ENCODE measurements around the gene GAGE10. TPM values are rescaled to one million over a fixed set of nuclear protein-coding genes. Genes with fewer than 3 reads are reported as not detected.
"Not testable (repeated sequence)": the region's sequence is repeated elsewhere in the genome, so short reads cannot be mapped to it uniquely, and the experiment has no call there.

The GAGE10 gene
- total RNA-seq, 2 donors from 2014 or later: not detected

- TF ChIP-seq POLR2AphosphoS5 (IDR thresholded peaks at IDR 0.05) (no peak), CTCF (IDR thresholded peaks at IDR 0.05) (no peak), POLR2A (IDR thresholded peaks at IDR 0.05) (no peak)
- no peaks in the 10 kb centered on the region for H3K4me1 ChIP-seq (replicated peaks)
- intact Hi-C loops (cut with DNase I): no loop called here
- peak overlapping the region in 1 of 2 donors; percentile 13 for H3K4me3 ChIP-seq
- H3K27me3 ChIP-seq (replicated peaks; ENCODE audit: insufficient read depth): no peaks in the 10 kb centered on the region
- WGBS: 4% methylated on average over 8 of the region's 8 CpGs
- peak overlapping the region; percentile 63 to 78 for H3K27ac ChIP-seq
- H3K36me3 ChIP-seq: no peaks in the 10 kb centered on the region
- no peaks in the 10 kb centered on the region for H3K9me3 ChIP-seq
- DNase-seq (ENCODE audit: low spot score): peak; percentile 5
These were observed 6.0 kb downstream of the GAGE10 start for GRCh38 chrX:49309401-49309981.

GRCh38 chrX:49310371-49310770 is 6.9 kb downstream of the GAGE10 start:
- H3K27ac ChIP-seq: peak overlapping the region in 1 of 2 donors; percentile 78
- H3K4me1 ChIP-seq (replicated peaks): no peaks in the 10 kb centered on the region
- DNase-seq (ENCODE audit: low spot score): no peak
- H3K36me3 ChIP-seq: no peaks in the 10 kb centered on the region
- H3K9me3 ChIP-seq: no peaks in the 10 kb centered on the region
- intact Hi-C loops (cut with DNase I): no loop called here
- 59% methylated on average over 18 of the region's 18 CpGs for WGBS
- H3K4me3 ChIP-seq: no peak overlapping the region
- TF ChIP-seq CTCF (IDR thresholded peaks at IDR 0.05) (no peak), POLR2A (IDR thresholded peaks at IDR 0.05) (no peak), POLR2AphosphoS5 (IDR thresholded peaks at IDR 0.05) (no peak)
- H3K27me3 ChIP-seq (replicated peaks; ENCODE audit: insufficient read depth): no peaks in the 10 kb centered on the region

GRCh38 chrX:49312176-49312575 is 8.7 kb downstream of the GAGE10 start:
- DNase-seq (ENCODE audit: low spot score): no peak
- Histone ChIP-seq H3K4me3 (no peak overlapping the region), H3K4me1 (replicated peaks) (no peaks in the 10 kb centered on the region), H3K27ac (no peak overlapping the region), H3K27me3 (replicated peaks; ENCODE audit: insufficient read depth) (no peaks in the 10 kb centered on the region), H3K36me3 (no peaks in the 10 kb centered on the region), H3K9me3 (no peaks in the 10 kb centered on the region)
- 100% methylated on average over 2 of the region's 2 CpGs for WGBS
- intact Hi-C loops (cut with DNase I): no loop called here
- TF ChIP-seq CTCF (IDR thresholded peaks at IDR 0.05): no peak
- no peak for TF ChIP-seq POLR2A (IDR thresholded peaks at IDR 0.05)
- TF ChIP-seq POLR2AphosphoS5 (IDR thresholded peaks at IDR 0.05): no peak

- Histone ChIP-seq H3K27me3 (replicated peaks; ENCODE audit: insufficient read depth) (no peaks in the 10 kb centered on the region), H3K4me3 (no peak overlapping the region), H3K27ac (no peak overlapping the region), H3K9me3 (no peaks in the 10 kb centered on the region), H3K36me3 (no peaks in the 10 kb centered on the region), H3K4me1 (replicated peaks) (no peaks in the 10 kb centered on the region)
- intact Hi-C loops (cut with DNase I): no loop called here
- no peak for DNase-seq (ENCODE audit: low spot score)
- 51% methylated on average over 4 of the region's 4 CpGs for WGBS
- TF ChIP-seq POLR2AphosphoS5 (IDR thresholded peaks at IDR 0.05) (no peak), POLR2A (IDR thresholded peaks at IDR 0.05) (no peak), CTCF (IDR thresholded peaks at IDR 0.05) (no peak)
These were observed 12.6 kb downstream of the GAGE10 start for GRCh38 chrX:49316085-49316484.

GRCh38 chrX:49321737-49322136 is 18.3 kb downstream of the GAGE10 start, which contains the start of gene GAGE12J:
GAGE12J (plus strand) TSS chrX:49322037; CDS start chrX:49323194, 1,157 bp downstream.
- DNase-seq (ENCODE audit: low spot score); H3K4me1 ChIP-seq (replicated peaks); H3K4me3 ChIP-seq; H3K36me3 ChIP-seq; H3K27ac ChIP-seq; intact Hi-C loops (cut with DNase I); H3K27me3 ChIP-seq (replicated peaks; ENCODE audit: insufficient read depth); H3K9me3 ChIP-seq: not testable (repeated sequence)
- no CpG with 5 or more reads among the region's 16 CpGs for WGBS

GRCh38 chrX:49322266-49322665 is 18.8 kb downstream of the GAGE10 start:
- intact Hi-C loops (cut with DNase I); DNase-seq (ENCODE audit: low spot score); H3K27me3 ChIP-seq (replicated peaks; ENCODE audit: insufficient read depth); H3K4me1 ChIP-seq (replicated peaks); H3K27ac ChIP-seq; H3K9me3 ChIP-seq; H3K4me3 ChIP-seq; H3K36me3 ChIP-seq: not testable (repeated sequence)
- no CpG with 5 or more reads among the region's 27 CpGs for WGBS

GRCh38 chrX:49323735-49324134 is 20.3 kb downstream of the GAGE10 start:
- H3K9me3 ChIP-seq; H3K27ac ChIP-seq; H3K36me3 ChIP-seq; H3K4me3 ChIP-seq; intact Hi-C loops (cut with DNase I); DNase-seq (ENCODE audit: low spot score); H3K27me3 ChIP-seq (replicated peaks; ENCODE audit: insufficient read depth); H3K4me1 ChIP-seq (replicated peaks): not testable (repeated sequence)
- no CpG with 5 or more reads among the region's 7 CpGs for WGBS

GRCh38 chrX:49330421-49330820 is 27.0 kb downstream of the GAGE10 start:
- H3K9me3 ChIP-seq; H3K27ac ChIP-seq; intact Hi-C loops (cut with DNase I); H3K27me3 ChIP-seq (replicated peaks; ENCODE audit: insufficient read depth); H3K36me3 ChIP-seq; H3K4me1 ChIP-seq (replicated peaks); DNase-seq (ENCODE audit: low spot score); H3K4me3 ChIP-seq: not testable (repeated sequence)
- 90% methylated on average over 7 of the region's 11 CpGs for WGBS

Measured in prostate gland (tissue), 2 donors.